Subcutaneous abdominal adipose tissue (tissue), 5 donors: ENCODE data around the gene TIMM13.

Source experiments
- H3K27ac ChIP-seq: one replicate; pipeline ENCODE4 v1.7.0; 2013; ENCODE audit warnings: low read depth, mild to moderate bottlenecking, inconsistent platforms, low read length, moderate library complexity
- H3K27me3 ChIP-seq, 5 donors: one replicate each; pipeline ENCODE4 v1.7.0; 2013; ENCODE audit warnings: low read length in 5 of 5, inconsistent platforms in 1 of 5; ENCODE audit not compliant: control insufficient read depth in 5 of 5, insufficient read depth in 4 of 5
- H3K36me3 ChIP-seq, 5 donors: one replicate each; pipeline ENCODE4 v1.7.0; 2013; ENCODE audit warnings: low read length in 5 of 5; ENCODE audit not compliant: control insufficient read depth in 5 of 5, insufficient read depth in 5 of 5
- H3K4me1 ChIP-seq, 5 donors: one replicate each; pipeline ENCODE4 v1.7.0; 2013; ENCODE audit warnings: low read length in 5 of 5, mild to moderate bottlenecking in 3 of 5, moderate library complexity in 1 of 5; ENCODE audit not compliant: control insufficient read depth in 5 of 5, insufficient read depth in 5 of 5
- H3K4me3 ChIP-seq, 5 donors: one replicate each; pipeline ENCODE4 v1.7.0; 2013; ENCODE audit warnings: low read length in 5 of 5, low read depth in 1 of 5
- H3K9ac ChIP-seq, 5 donors: one replicate each; pipeline ENCODE4 v1.7.0; 2013; ENCODE audit warnings: low read length in 5 of 5, mild to moderate bottlenecking in 4 of 5, moderate library complexity in 3 of 5
- H3K9me3 ChIP-seq, 5 donors: one replicate each; pipeline ENCODE4 v1.7.0; 2013; ENCODE audit warnings: low read length in 5 of 5; ENCODE audit not compliant: control insufficient read depth in 5 of 5
- donor health status: healthy.
- donor health status: healthy.
- donor health status: healthy.
- donor health status: healthy.
- donor health status: healthy.

Gene TIMM13

GRCh38 chr19:2443116-2443784 is 15.9 kb upstream of the TIMM13 start:
- H3K27me3 ChIP-seq = no peaks in the 10 kb centered on the region
- H3K4me3 ChIP-seq = no peak overlapping the region
- H3K27ac ChIP-seq = no peak overlapping the region
- H3K9me3 ChIP-seq = no peaks in the 10 kb centered on the region
- no peak overlapping the region for H3K9ac ChIP-seq
- H3K36me3 ChIP-seq = peaks cover 0 to 38% (median 22%) of the 10 kb centered on the region in 5 donors
- no peaks in the 10 kb centered on the region for H3K4me1 ChIP-seq

DNA sequence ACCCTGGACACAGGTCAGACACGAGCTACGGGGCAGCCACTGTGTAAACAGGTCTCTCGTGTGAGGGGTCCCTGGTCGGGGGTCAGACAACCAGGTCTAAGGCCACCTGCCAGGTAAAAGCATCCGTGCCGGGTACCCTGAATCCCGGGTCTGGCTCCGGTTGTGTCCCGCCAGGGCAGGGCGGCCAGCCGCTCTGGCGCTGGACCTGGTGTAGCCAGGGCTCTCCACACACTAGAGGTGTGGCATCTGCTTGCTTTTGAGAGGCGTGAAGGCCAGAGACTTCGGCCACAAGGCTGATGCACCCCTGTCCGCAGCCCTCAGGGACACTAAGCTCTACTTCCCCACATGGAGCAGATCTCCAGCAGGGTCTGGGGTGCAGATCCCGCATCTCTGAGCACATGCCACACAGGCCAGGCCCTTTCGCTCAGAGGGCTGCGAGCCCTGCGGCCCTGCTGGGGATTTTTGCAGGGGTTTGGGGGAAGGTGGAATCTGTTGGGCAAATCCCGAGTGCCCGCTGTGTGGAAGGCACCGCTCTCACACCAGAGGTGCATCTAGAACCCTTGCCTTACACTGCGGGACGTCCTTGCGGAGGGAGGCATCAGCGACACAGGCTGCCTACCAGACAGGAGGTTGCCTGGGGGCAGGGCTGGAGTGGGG is 13.8 kb upstream of the TIMM13 start:
- H3K4me1 ChIP-seq = no peaks in the 10 kb centered on the region
- H3K9me3 ChIP-seq = no peaks in the 10 kb centered on the region

GRCh38 chr19:2440515-2440914 is 13.1 kb upstream of the TIMM13 start:
- H3K36me3 ChIP-seq = peaks cover 0 to 52% (median 32%) of the 10 kb centered on the region in 5 donors
- H3K27me3 ChIP-seq = no peaks in the 10 kb centered on the region
- H3K4me3 ChIP-seq = no peak overlapping the region
- H3K27ac ChIP-seq = no peak overlapping the region
- no peaks in the 10 kb centered on the region for H3K4me1 ChIP-seq
- no peaks in the 10 kb centered on the region for H3K9me3 ChIP-seq
- H3K9ac ChIP-seq = no peak overlapping the region

More for the DNA sequence above, 13.8 kb upstream of the TIMM13 start:
- H3K36me3 ChIP-seq = peaks cover 0 to 51% (median 32%) of the 10 kb centered on the region in 5 donors
- no peak overlapping the region for H3K4me3 ChIP-seq
- H3K9ac ChIP-seq = no peak overlapping the region
- H3K27me3 ChIP-seq = no peaks in the 10 kb centered on the region
- H3K27ac ChIP-seq = no peak overlapping the region

DNA sequence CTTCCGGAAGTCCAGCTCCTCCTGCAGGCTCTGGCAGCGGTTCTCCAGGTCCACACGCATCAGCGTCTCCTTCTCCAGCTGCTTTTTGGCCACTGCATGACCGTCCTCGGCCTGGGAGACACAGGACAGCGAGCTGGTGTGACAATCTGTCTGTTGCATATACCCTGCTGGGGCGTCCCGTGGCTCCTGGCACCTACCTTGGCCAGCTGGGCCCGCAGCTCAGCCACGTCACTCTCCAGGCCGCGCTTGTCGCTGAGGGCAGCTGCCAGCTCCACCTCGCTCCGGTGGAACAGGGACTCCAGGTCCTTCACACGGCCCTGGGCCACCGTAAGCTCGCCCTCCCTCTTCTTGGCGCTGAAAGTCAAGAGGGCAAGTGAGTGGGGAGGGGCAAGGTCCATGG is 10.8 kb upstream of the TIMM13 start:
- no peak overlapping the region for H3K4me3 ChIP-seq
- H3K9me3 ChIP-seq = no peaks in the 10 kb centered on the region
- H3K27me3 ChIP-seq = no peaks in the 10 kb centered on the region
- no peak overlapping the region for H3K9ac ChIP-seq
- H3K36me3 ChIP-seq = peaks cover 0 to 56% (median 37%) of the 10 kb centered on the region in 5 donors
- no peaks in the 10 kb centered on the region for H3K4me1 ChIP-seq
- H3K27ac ChIP-seq = no peak overlapping the region

DNA sequence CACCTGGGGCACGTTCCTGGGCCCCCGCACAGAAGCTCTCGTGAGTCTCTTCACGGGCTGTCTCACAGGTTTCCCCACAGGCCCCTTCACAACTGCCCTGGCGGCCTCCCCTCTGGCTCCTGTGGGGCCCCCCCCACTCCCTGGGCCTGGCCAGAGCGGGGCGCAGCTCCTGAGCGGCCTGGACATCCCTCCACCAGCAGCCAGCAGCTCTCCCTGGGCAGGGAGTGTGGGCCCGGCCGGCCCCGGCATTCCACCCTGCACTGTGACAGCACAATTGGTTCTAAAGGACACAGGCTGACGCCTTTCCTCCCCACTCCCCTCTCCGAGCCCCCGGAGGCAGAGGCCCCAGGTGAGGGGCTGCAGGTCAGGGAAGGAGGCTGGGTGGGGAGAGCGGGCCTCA is 9.5 kb upstream of the TIMM13 start:
- no peak overlapping the region for H3K9ac ChIP-seq
- H3K4me3 ChIP-seq = no peak overlapping the region
- H3K27ac ChIP-seq = no peak overlapping the region
- no peaks in the 10 kb centered on the region for H3K4me1 ChIP-seq
- H3K27me3 ChIP-seq = no peaks in the 10 kb centered on the region
- peaks cover 0 to 55% (median 32%) of the 10 kb centered on the region in 5 donors for H3K36me3 ChIP-seq
- no peaks in the 10 kb centered on the region for H3K9me3 ChIP-seq

- Histone ChIP-seq H3K4me3 (no peak overlapping the region), H3K27me3 (no peaks in the 10 kb centered on the region), H3K4me1 (no peaks in the 10 kb centered on the region), H3K27ac (no peak overlapping the region), H3K9me3 (no peaks in the 10 kb centered on the region), H3K36me3 (peaks cover 0 to 55% (median 29%) of the 10 kb centered on the region in 5 donors), H3K9ac (no peak overlapping the region)
Measured at GRCh38 chr19:2436384-2436783, 9.0 kb upstream of the TIMM13 start.

- no peaks in the 10 kb centered on the region for H3K27me3 ChIP-seq
- no peaks in the 10 kb centered on the region for H3K9me3 ChIP-seq
- peaks cover 0 to 60% (median 34%) of the 10 kb centered on the region in 5 donors for H3K36me3 ChIP-seq
- no peak overlapping the region for H3K9ac ChIP-seq
- H3K4me3 ChIP-seq = no peak overlapping the region
- H3K4me1 ChIP-seq = no peaks in the 10 kb centered on the region
- no peak overlapping the region for H3K27ac ChIP-seq
Measured at GRCh38 chr19:2434721-2435265, 7.4 kb upstream of the TIMM13 start.

GRCh38 chr19:2434267-2434666 is 6.9 kb upstream of the TIMM13 start:
- Histone ChIP-seq H3K36me3 (peaks cover 0 to 60% (median 34%) of the 10 kb centered on the region in 5 donors), H3K27me3 (no peaks in the 10 kb centered on the region), H3K4me3 (no peak overlapping the region), H3K27ac (no peak overlapping the region), H3K9ac (no peak overlapping the region), H3K9me3 (no peaks in the 10 kb centered on the region), H3K4me1 (no peaks in the 10 kb centered on the region)

GRCh38 chr19:2433854-2434253 is 6.5 kb upstream of the TIMM13 start:
- H3K9me3 ChIP-seq = no peaks in the 10 kb centered on the region
- no peak overlapping the region for H3K4me3 ChIP-seq
- no peak overlapping the region for H3K27ac ChIP-seq
- H3K4me1 ChIP-seq = peaks cover 0 to 1% (median 0%) of the 10 kb centered on the region in 5 donors
- H3K36me3 ChIP-seq = peaks cover 0 to 60% (median 34%) of the 10 kb centered on the region in 5 donors
- H3K9ac ChIP-seq = no peak overlapping the region
- no peaks in the 10 kb centered on the region for H3K27me3 ChIP-seq

- peaks cover 0 to 47% (median 21%) of the 10 kb centered on the region in 5 donors for H3K36me3 ChIP-seq
- H3K9me3 ChIP-seq = no peaks in the 10 kb centered on the region
- no peak overlapping the region for H3K9ac ChIP-seq
- H3K4me3 ChIP-seq = no peak overlapping the region
- H3K4me1 ChIP-seq = peaks cover 2 to 12% (median 10%) of the 10 kb centered on the region in 5 donors
- no peaks in the 10 kb centered on the region for H3K27me3 ChIP-seq
- no peak overlapping the region for H3K27ac ChIP-seq
Measured at GRCh38 chr19:2432131-2432848, 4.9 kb upstream of the TIMM13 start.
